Loucy (cell line): ENCODE measurements around the gene CTAG1B.

Source experiments
- H2AFZ ChIP-seq: fragments of 200-600 bp; sonication (generic); 2 replicates; pipeline ENCODE4 v1.6.0; 2016; ENCODE audit warnings: antibody characterized with exemption, mild to moderate bottlenecking, low read length, moderate library complexity
- H3F3A ChIP-seq: fragments of 200-600 bp; 2 replicates; pipeline ENCODE4 v1.6.0; 2016; ENCODE audit warnings: antibody characterized with exemption, low read depth, mild to moderate bottlenecking
- H3K27me3 ChIP-seq: fragments of 200-600 bp; sonication (generic); 2 replicates; pipeline ENCODE4 v1.6.1; 2014; ENCODE audit warnings: low read length, mild to moderate bottlenecking; ENCODE audit not compliant: insufficient read depth, poor library complexity, severe bottlenecking
- H3K36me3 ChIP-seq: fragments of 200-600 bp; sonication (generic); 2 replicates; pipeline ENCODE4 v1.6.1; 2016; ENCODE audit warnings: low read length; ENCODE audit not compliant: insufficient read depth
- H3K4me1 ChIP-seq: fragments of 200-600 bp; sonication (generic); 2 replicates; pipeline ENCODE4 v1.5.1; 2014; ENCODE audit warnings: low read length, mild to moderate bottlenecking; ENCODE audit not compliant: insufficient read depth, poor library complexity, severe bottlenecking
- H3K4me2 ChIP-seq: fragments of 200-600 bp; sonication (generic); 2 replicates; pipeline ENCODE4 v1.6.0; 2014; ENCODE audit warnings: antibody characterized with exemption, low read length, low read depth, mild to moderate bottlenecking; ENCODE audit not compliant: poor library complexity, severe bottlenecking
- H3K4me3 ChIP-seq: fragments of 200-600 bp; sonication (generic); 2 replicates; pipeline ENCODE4 v1.5.1; 2014; ENCODE audit warnings: low read length, mild to moderate bottlenecking, mixed read lengths; ENCODE audit not compliant: poor library complexity, severe bottlenecking
- H3K79me2 ChIP-seq: fragments of 200-600 bp; sonication (generic); 2 replicates; pipeline ENCODE4 v1.6.1; 2014; ENCODE audit warnings: low read length; ENCODE audit not compliant: insufficient read depth
- H3K9ac ChIP-seq: fragments of 200-600 bp; sonication (generic); 2 replicates; pipeline ENCODE4 v1.6.0; 2014; ENCODE audit warnings: mild to moderate bottlenecking, low read depth, low read length, moderate library complexity; ENCODE audit not compliant: poor library complexity, severe bottlenecking
- H3K9me2 ChIP-seq: fragments of 200-600 bp; sonication (generic); replicated peaks from 2 replicates; pipeline ENCODE4 v1.6.1; 2016; ENCODE audit warnings: low read depth, low read length, mixed read lengths
- H3K9me3 ChIP-seq: fragments of 200-600 bp; sonication (generic); 2 replicates; pipeline ENCODE4 v1.6.1; 2014; ENCODE audit warnings: mild to moderate bottlenecking, antibody characterized with exemption, low read length, low read depth; ENCODE audit not compliant: insufficient read depth
- H4K20me1 ChIP-seq: fragments of 200-600 bp; sonication (generic); 2 replicates; pipeline ENCODE4 v1.6.0; 2014; ENCODE audit warnings: antibody characterized with exemption, low read length, mild to moderate bottlenecking; ENCODE audit not compliant: insufficient read depth, poor library complexity, severe bottlenecking
- CTCF ChIP-seq: fragments of 200-600 bp; sonication (generic); conservative IDR thresholded peaks from 2 replicates; pipeline ENCODE4 v1.5.1; 2014; ENCODE audit warnings: mild to moderate bottlenecking, antibody characterized with exemption, low read length
- EZH2phosphoT487 ChIP-seq: fragments of 200-600 bp; IDR thresholded peaks from 2 replicates; pipeline ENCODE4 v1.6.1; 2018; ENCODE audit warnings: antibody characterized with exemption, mild to moderate bottlenecking, moderate library complexity, borderline replicate concordance

Gene CTAG1B

GRCh38 chrX:154607370-154607769 is 11.7 kb downstream of the CTAG1B start:
- H3K9me2 ChIP-seq = no peaks in the 10 kb centered on the region
- peaks cover 5% of the 10 kb centered on the region for H3K4me1 ChIP-seq
- H3K9ac ChIP-seq = no peak overlapping the region
- H2AFZ ChIP-seq = no peak overlapping the region
- no peak overlapping the region for H3K4me3 ChIP-seq
- no peak overlapping the region for H3K4me2 ChIP-seq
- no peak for TF ChIP-seq EZH2phosphoT487
- no peak for TF ChIP-seq CTCF
- H3K36me3 ChIP-seq = no peaks in the 10 kb centered on the region
- no peaks in the 10 kb centered on the region for H3K27me3 ChIP-seq
- H3K9me3 ChIP-seq = no peaks in the 10 kb centered on the region
- H4K20me1 ChIP-seq = no peaks in the 10 kb centered on the region
- no peaks in the 10 kb centered on the region for H3F3A ChIP-seq
- no peaks in the 10 kb centered on the region for H3K79me2 ChIP-seq

- H3F3A ChIP-seq = no peaks in the 10 kb centered on the region
- H3K79me2 ChIP-seq = no peaks in the 10 kb centered on the region
- H3K27me3 ChIP-seq = no peaks in the 10 kb centered on the region
- H3K4me3 ChIP-seq = no peak overlapping the region
- H2AFZ ChIP-seq = no peak overlapping the region
- H3K9me3 ChIP-seq = no peaks in the 10 kb centered on the region
- no peaks in the 10 kb centered on the region for H3K36me3 ChIP-seq
- no peaks in the 10 kb centered on the region for H4K20me1 ChIP-seq
- no peak overlapping the region for H3K4me2 ChIP-seq
- H3K9ac ChIP-seq = no peak overlapping the region
- TF ChIP-seq EZH2phosphoT487 = no peak
- no peak for TF ChIP-seq CTCF
- H3K9me2 ChIP-seq = no peaks in the 10 kb centered on the region
- H3K4me1 ChIP-seq = peaks cover 5% of the 10 kb centered on the region
These were observed 13.5 kb downstream of the CTAG1B start for GRCh38 chrX:154605566-154605965.

GRCh38 chrX:154603438-154604430 is 15.3 kb downstream of the CTAG1B start:
- H3K79me2 ChIP-seq = no peaks in the 10 kb centered on the region
- H3K27me3 ChIP-seq = no peaks in the 10 kb centered on the region
- no peaks in the 10 kb centered on the region for H3F3A ChIP-seq
- no peak overlapping the region for H2AFZ ChIP-seq
- H3K4me2 ChIP-seq = no peak overlapping the region
- TF ChIP-seq CTCF (no peak), EZH2phosphoT487 (no peak)
- H3K36me3 ChIP-seq = no peaks in the 10 kb centered on the region
- no peaks in the 10 kb centered on the region for H3K9me2 ChIP-seq
- H3K4me1 ChIP-seq = peaks cover 5% of the 10 kb centered on the region
- no peak overlapping the region for H3K9ac ChIP-seq
- H4K20me1 ChIP-seq = no peaks in the 10 kb centered on the region
- no peak overlapping the region for H3K4me3 ChIP-seq
- no peaks in the 10 kb centered on the region for H3K9me3 ChIP-seq
